Adrenal gland (tissue), 12 donors: Measurements from ENCODE around the gene KCNK16. TPM values are rescaled to one million over a fixed set of nuclear protein-coding genes. Genes with fewer than 3 reads are reported as not detected.
"Not testable (repeated sequence)": the region's sequence is repeated elsewhere in the genome, so short reads cannot be mapped to it uniquely, and the experiment has no call there.

Source experiments
- DNase-seq, 7 donors: peaks; one replicate each; pipeline ENCODE4 v3.0.0-alpha.2; 2019 to 2020
- H3K27ac ChIP-seq, 5 donors: fragments of 200-600 bp; sonication (generic) in 4 of 5; 1 replicate in 3 of 5; 2 replicates in 2 of 5; pipeline versions ENCODE4 v1.5.1 to v1.8.0; 2016 to 2020; ENCODE audit warnings: mild to moderate bottlenecking in 1 of 5
- H3K27me3 ChIP-seq: fragments of 200-600 bp; 2 replicates; pipeline ENCODE4 v1.8.0; 2021
- H3K36me3 ChIP-seq, 2 donors: fragments of 200-600 bp; replicated peaks in 1 of 2; 1 replicate in 1 of 2; 2 replicates in 1 of 2; pipeline versions ENCODE4 v1.5.1 to v1.8.0; 2018 to 2022
- H3K4me1 ChIP-seq, 2 donors: fragments of 200-600 bp; replicated peaks in 1 of 2; 1 replicate in 1 of 2; 2 replicates in 1 of 2; pipeline versions ENCODE4 v1.5.1 to v1.8.0; 2018 to 2021
- H3K4me3 ChIP-seq, 4 donors: fragments of 200-600 bp; sonication (generic) in 3 of 4; one replicate each; pipeline ENCODE4 v1.5.1; 2016 to 2018
- H3K9me3 ChIP-seq, 3 donors: fragments of 200-600 bp; sonication (generic) in 1 of 3; replicated peaks in 1 of 3; 1 replicate in 2 of 3; 2 replicates in 1 of 3; pipeline versions ENCODE4 v1.5.1 to v1.8.0; 2016 to 2021
- POLR2A ChIP-seq, 2 donors: fragments of 450-650 bp; IDR thresholded peaks; one replicate each; pipeline ENCODE4 v1.6.1; 2017; ENCODE audit warnings: antibody characterized with exemption in 2 of 2, mild to moderate bottlenecking in 2 of 2, moderate library complexity in 1 of 2
- WGBS, 4 donors: extraction: QIAGEN DNeasy Blood & Tissue Kit in 2 of 4; methylation state at CpG; one replicate each; pipeline versions ENCODE4 v1.1.5 to v1.1.7; 2013 to 2017; 5-methylcytosine and 5-hydroxymethylcytosine counted together
- intact Hi-C, 2 donors: fragments of 100-400 bp; cut with DNase I; formaldehyde crosslinking; loops; one replicate each; pipeline versions ENCODE4 v1.14.1 to v1.15.0; 2022 to 2023
- polyA plus RNA-seq, 3 donors: library from polyadenylated mRNA; stranded (reverse); fragments of 200-250 nt in 2 of 3; fragments of 350-450 nt in 1 of 3; fragmentation: Illumina TruSeq in 1 of 3; extraction: RNeasy Lipid Tissue Mini Kit (QIAGEN cat#74804) in 1 of 3; gene quantifications; one replicate each; pipeline ENCODE4 v1.2.3, GENCODE V29; 2013 to 2014
- total RNA-seq, 9 donors: library from RNA; depleted of rRNA in 4 of 9; stranded (reverse); fragments of >200 nt in 4 of 9; fragments of 120-200 nt in 1 of 9; fragmentation: NEBNext Ultra II Directional in 1 of 9; extraction: Animal tissue kit (Norgen Biotek cat#: 25700) in 1 of 9; gene quantifications; one replicate each; pipeline versions ENCODE4 v1.1.0 to v1.2.4, GENCODE V29; 2013 to 2023
- TF ChIP-seq, protein P1 (sequence below), 6 experiments: fragments of 450-650 bp in 4 of 6; fragments of 200-600 bp in 2 of 6; sonication (generic) in 1 of 6; IDR thresholded peaks; 1 replicate in 5 of 6; 2 replicates in 1 of 6; pipeline versions ENCODE4 v1.5.1 to v1.8.0; 2016 to 2021; ENCODE audit warnings: antibody characterized with exemption in 6 of 6, mild to moderate bottlenecking in 2 of 6, moderate library complexity in 1 of 6
- donor health status: healthy with polysubstance abuse.
- donor health status: Bipolar disorder and iron deficiency.
- donor health status: DM: yes; HTN: yes; CAD: no.
- donor health status: DM: no; HTN: no; CAD: no.
- donor health status: DM: no; HTN: no; CAD: no.
- donor health status: DM: yes; HTN: yes; CAD: no.

The KCNK16 gene
- total and polyA plus RNA-seq, 12 donors, result not detected

DNA sequence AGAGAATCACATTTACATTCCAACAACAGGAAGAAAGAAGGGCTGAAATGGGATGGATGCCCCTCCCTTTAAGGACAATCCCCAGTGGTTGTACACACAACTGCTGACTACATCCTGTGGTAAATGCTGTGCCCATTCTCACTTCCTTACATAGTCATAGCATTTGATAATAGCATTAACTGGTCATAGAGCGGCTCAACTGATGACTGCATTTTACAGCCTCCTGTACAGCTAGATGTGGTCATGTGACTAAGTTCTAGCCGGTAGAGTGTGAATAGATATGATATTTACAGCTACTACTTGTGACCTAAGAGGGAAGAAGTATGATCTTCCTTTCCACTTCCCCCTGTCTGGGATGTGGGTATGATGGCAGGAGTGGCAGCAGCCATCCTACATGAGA is 33.0 kb downstream of the KCNK16 start:
- Histone ChIP-seq H3K27me3 (no peaks in the 10 kb centered on the region), H3K9me3 (no peaks in the 10 kb centered on the region), H3K4me3 (no peak overlapping the region), H3K27ac (no peak overlapping the region), H3K36me3 (no peaks in the 10 kb centered on the region), H3K4me1 (no peaks in the 10 kb centered on the region)
- intact Hi-C loops, result no loop called here
- no peak for TF ChIP-seq POLR2A (IDR thresholded peaks at IDR 0.05)
- TF ChIP-seq, protein P1, sequence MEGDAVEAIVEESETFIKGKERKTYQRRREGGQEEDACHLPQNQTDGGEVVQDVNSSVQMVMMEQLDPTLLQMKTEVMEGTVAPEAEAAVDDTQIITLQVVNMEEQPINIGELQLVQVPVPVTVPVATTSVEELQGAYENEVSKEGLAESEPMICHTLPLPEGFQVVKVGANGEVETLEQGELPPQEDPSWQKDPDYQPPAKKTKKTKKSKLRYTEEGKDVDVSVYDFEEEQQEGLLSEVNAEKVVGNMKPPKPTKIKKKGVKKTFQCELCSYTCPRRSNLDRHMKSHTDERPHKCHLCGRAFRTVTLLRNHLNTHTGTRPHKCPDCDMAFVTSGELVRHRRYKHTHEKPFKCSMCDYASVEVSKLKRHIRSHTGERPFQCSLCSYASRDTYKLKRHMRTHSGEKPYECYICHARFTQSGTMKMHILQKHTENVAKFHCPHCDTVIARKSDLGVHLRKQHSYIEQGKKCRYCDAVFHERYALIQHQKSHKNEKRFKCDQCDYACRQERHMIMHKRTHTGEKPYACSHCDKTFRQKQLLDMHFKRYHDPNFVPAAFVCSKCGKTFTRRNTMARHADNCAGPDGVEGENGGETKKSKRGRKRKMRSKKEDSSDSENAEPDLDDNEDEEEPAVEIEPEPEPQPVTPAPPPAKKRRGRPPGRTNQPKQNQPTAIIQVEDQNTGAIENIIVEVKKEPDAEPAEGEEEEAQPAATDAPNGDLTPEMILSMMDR (IDR thresholded peaks at IDR 0.05), result no peak
- whole genome bisulfite sequencing, 4 donors, result 75 to 86% (median 80%) methylated on average over 1 to 2 of the region's 2 CpGs
- DNase-seq, result no peak

DNA sequence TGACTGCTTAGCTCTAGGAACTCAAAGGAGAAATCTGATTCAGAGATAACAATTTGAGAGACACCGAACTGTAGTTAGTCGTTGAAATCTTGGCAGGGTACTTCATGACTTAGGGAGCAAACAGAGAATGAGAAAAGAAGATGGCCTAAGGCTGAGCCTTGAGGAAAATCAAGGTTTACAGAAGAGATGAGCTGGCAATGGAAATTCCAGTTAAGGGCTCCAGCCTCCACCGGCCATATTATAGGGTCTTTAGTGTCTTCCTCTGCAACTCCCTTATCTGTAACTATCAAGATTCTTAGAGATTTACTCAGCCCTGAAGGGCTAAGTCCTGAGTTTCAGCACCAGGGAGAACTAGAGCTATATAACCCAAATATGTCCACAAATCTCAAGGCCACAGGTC is 34.9 kb downstream of the KCNK16 start:
- Histone ChIP-seq H3K27ac (no peak overlapping the region), H3K36me3 (no peaks in the 10 kb centered on the region), H3K27me3 (no peaks in the 10 kb centered on the region), H3K9me3 (no peaks in the 10 kb centered on the region), H3K4me1 (no peaks in the 10 kb centered on the region), H3K4me3 (no peak overlapping the region)
- intact Hi-C loops, result no loop called here
- no peak for DNase-seq
- 85 to 94% (median 92%) methylated on average over 3 of the region's 3 CpGs for WGBS, 4 donors
- TF ChIP-seq, protein P1 (IDR thresholded peaks at IDR 0.05), result no peak
- TF ChIP-seq POLR2A (IDR thresholded peaks at IDR 0.05), result no peak

DNA sequence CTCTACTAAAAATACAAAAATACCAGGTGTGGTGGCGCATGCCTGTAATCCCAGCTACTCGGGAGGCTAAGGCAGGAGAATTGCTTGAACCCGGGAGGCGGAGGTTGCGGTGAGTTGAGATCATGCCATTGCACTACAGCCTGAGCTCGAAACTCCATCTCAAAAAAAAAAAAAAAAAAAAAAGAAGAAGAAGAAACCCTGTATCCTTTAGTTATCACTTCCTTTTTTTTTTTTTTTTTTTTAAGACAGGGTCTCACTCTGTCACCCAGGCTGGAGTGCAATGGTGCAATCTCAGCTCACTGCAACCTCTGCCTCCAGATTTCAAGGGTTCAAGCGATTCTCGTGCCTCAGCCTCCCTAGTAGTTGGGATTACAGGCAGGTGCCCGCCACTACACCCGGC is 35.9 kb downstream of the KCNK16 start:
- H3K27me3 ChIP-seq, H3K27ac ChIP-seq, H3K36me3 ChIP-seq, H3K4me1 ChIP-seq, H3K9me3 ChIP-seq, H3K4me3 ChIP-seq, intact Hi-C loops, DNase-seq: not testable (repeated sequence)
- WGBS, 4 donors, result 56 to 90% (median 74%) methylated on average over 9 to 10 of the region's 10 CpGs

DNA sequence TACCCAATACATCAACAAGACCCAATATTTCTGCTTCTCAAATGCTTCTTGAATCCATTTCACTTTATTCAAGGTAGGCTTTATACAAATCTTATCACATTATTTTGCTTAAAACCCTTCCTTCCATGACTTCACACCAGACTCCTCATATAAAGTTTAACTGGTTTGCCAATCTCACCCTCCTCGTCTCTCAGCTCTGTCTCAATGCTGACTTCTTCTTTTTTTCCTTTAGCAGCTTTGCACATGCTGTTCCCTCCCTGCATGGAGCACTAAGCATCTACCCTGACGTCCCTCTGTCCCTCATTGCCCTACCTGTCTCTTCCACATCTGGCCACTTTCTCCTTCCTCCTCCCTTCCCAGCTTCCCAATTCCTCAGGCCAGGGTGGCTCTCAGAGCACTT is 39.7 kb downstream of the KCNK16 start:
- Histone ChIP-seq H3K27ac (no peak overlapping the region), H3K9me3 (no peaks in the 10 kb centered on the region), H3K36me3 (no peaks in the 10 kb centered on the region), H3K27me3 (no peaks in the 10 kb centered on the region), H3K4me3 (no peak overlapping the region), H3K4me1 (peaks cover 2 to 4% of the 10 kb centered on the region in 2 donors)
- WGBS, 4 donors, result 43 to 76% (median 57%) methylated on average over 2 of the region's 2 CpGs
- intact Hi-C loops, result no loop called here
- TF ChIP-seq, protein P1 (IDR thresholded peaks at IDR 0.05), result no peak
- no peak for TF ChIP-seq POLR2A (IDR thresholded peaks at IDR 0.05)
- DNase-seq, result no peak

DNA sequence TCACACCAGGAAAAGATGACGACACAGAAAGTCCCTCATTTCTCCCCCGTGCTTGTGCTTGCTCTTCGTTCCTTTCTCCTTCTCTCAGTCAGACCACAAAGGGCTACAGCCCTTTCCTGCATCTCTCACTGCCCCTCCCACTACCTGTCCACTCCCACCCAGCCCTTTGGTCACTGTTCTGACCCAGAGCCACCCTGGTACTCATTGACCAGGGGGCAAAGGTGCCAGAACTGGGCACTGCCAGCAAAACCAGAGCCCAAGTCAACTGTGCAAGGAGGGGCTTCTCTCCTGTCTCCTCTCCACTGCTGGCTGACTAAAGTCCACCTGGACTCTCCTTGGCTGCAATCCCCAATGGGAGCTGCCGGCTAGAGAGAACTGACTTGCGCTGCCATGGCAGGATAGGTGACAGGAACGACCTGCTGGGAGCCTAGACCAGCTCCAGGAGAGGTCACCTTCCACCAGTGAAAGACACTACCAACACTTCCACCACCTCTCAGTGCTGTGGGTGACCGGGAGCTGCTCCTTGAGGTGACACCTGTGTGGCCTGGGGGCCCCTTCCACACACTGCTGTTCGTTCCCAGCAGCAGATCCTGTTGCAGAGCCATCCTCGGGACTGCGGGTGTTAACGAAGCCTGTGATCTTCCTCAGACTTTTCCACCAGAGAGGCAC is 41.1 kb downstream of the KCNK16 start:
- TF ChIP-seq, protein P1 (IDR thresholded peaks at IDR 0.05), result no peak
- TF ChIP-seq POLR2A (IDR thresholded peaks at IDR 0.05), result no peak
- 76 to 90% (median 85%) methylated on average over 8 to 11 of the region's 11 CpGs for WGBS, 4 donors
- Histone ChIP-seq H3K36me3 (no peaks in the 10 kb centered on the region), H3K27ac (no peak overlapping the region), H3K4me1 (peaks cover 2 to 4% of the 10 kb centered on the region in 2 donors), H3K9me3 (no peaks in the 10 kb centered on the region), H3K27me3 (no peaks in the 10 kb centered on the region), H3K4me3 (no peak overlapping the region)
- intact Hi-C loops, result no loop called here
- no peak for DNase-seq
